Activated T-cell treated with anti-CD3 and anti-CD28 coated beads, Interleukin-2, amount 50 U/mL, for 24 hours (primary cell): ENCODE data around the gene TEX11.
"Not testable (repeated sequence)": the region's sequence is repeated elsewhere in the genome, so short reads cannot be mapped to it uniquely, and the experiment has no call there.

Experiments used
- DNase-seq: peaks from one replicate; pipeline ENCODE4 v3.0.0-alpha.2; 2020
- H3K27ac Mint-ChIP-seq: 2 replicates; pipeline ENCODE4 v1.8.0; 2020; ENCODE audit warnings: mild to moderate bottlenecking, mixed read lengths
- H3K27me3 Mint-ChIP-seq: 2 replicates; pipeline ENCODE4 v1.8.0; 2020; ENCODE audit warnings: mixed read lengths
- H3K36me3 Mint-ChIP-seq: 2 replicates; pipeline ENCODE4 v1.8.0; 2020; ENCODE audit warnings: low read depth, mixed read lengths
- H3K4me1 Mint-ChIP-seq: 2 replicates; pipeline ENCODE4 v1.8.0; 2020; ENCODE audit warnings: low read depth, mixed read lengths
- H3K4me3 Mint-ChIP-seq: 2 replicates; pipeline ENCODE4 v1.8.0; 2020; ENCODE audit warnings: mild to moderate bottlenecking, moderate library complexity, mixed read lengths
- H3K9me3 Mint-ChIP-seq: 2 replicates; pipeline ENCODE4 v1.8.0; 2020; ENCODE audit warnings: mixed read lengths

Gene TEX11

GRCh38 chrX:70679455-70679854 is 229.1 kb downstream of the TEX11 start:
- not testable (repeated sequence) for H3K36me3 Mint-ChIP-seq, DNase-seq, H3K9me3 Mint-ChIP-seq, H3K4me3 Mint-ChIP-seq, H3K27ac Mint-ChIP-seq
- Mint-ChIP-seq H3K27me3 (peaks cover 56% of the 10 kb centered on the region), H3K4me1 (peaks cover 11% of the 10 kb centered on the region)

- H3K4me3 Mint-ChIP-seq, result peak overlapping the region; percentile 33
- no peak for DNase-seq
- H3K27me3 Mint-ChIP-seq, result peaks cover 31% of the 10 kb centered on the region
- H3K4me1 Mint-ChIP-seq, result peaks cover 32% of the 10 kb centered on the region
- no peaks in the 10 kb centered on the region for H3K36me3 Mint-ChIP-seq
- H3K27ac Mint-ChIP-seq, result peak overlapping the region; percentile 81
- peaks cover 2% of the 10 kb centered on the region for H3K9me3 Mint-ChIP-seq
Observed at GRCh38 chrX:70675284-70675683, 233.2 kb downstream of the TEX11 start.

- DNase-seq, result no peak
- H3K36me3 Mint-ChIP-seq, result no peaks in the 10 kb centered on the region
- H3K4me1 Mint-ChIP-seq, result peaks cover 32% of the 10 kb centered on the region
- H3K27ac Mint-ChIP-seq, result peak overlapping the region; percentile 80
- H3K4me3 Mint-ChIP-seq, result peak overlapping the region; percentile 34
- peaks cover 45% of the 10 kb centered on the region for H3K27me3 Mint-ChIP-seq
- peaks cover 2% of the 10 kb centered on the region for H3K9me3 Mint-ChIP-seq
Observed at GRCh38 chrX:70672326-70672725, 236.2 kb downstream of the TEX11 start.

GRCh38 chrX:70669120-70669519 is 239.4 kb downstream of the TEX11 start:
- H3K36me3 Mint-ChIP-seq, result no peaks in the 10 kb centered on the region
- H3K27me3 Mint-ChIP-seq, result peaks cover 40% of the 10 kb centered on the region
- H3K4me1 Mint-ChIP-seq, result peaks cover 19% of the 10 kb centered on the region
- no peak for DNase-seq
- no peak overlapping the region for H3K4me3 Mint-ChIP-seq
- no peak overlapping the region for H3K27ac Mint-ChIP-seq
- H3K9me3 Mint-ChIP-seq, result no peaks in the 10 kb centered on the region

- Mint-ChIP-seq H3K4me1 (no peaks in the 10 kb centered on the region), H3K36me3 (no peaks in the 10 kb centered on the region), H3K4me3 (no peak overlapping the region), H3K27me3 (peaks cover 47% of the 10 kb centered on the region), H3K27ac (no peak overlapping the region), H3K9me3 (no peaks in the 10 kb centered on the region)
- DNase-seq, result no peak
Observed at GRCh38 chrX:70664726-70665125, 243.8 kb downstream of the TEX11 start.

GRCh38 chrX:70661124-70661523 is 247.4 kb downstream of the TEX11 start:
- H3K4me3 Mint-ChIP-seq, DNase-seq, H3K9me3 Mint-ChIP-seq, H3K36me3 Mint-ChIP-seq, H3K27ac Mint-ChIP-seq, H3K4me1 Mint-ChIP-seq: not testable (repeated sequence)
- peaks cover 31% of the 10 kb centered on the region for H3K27me3 Mint-ChIP-seq

GRCh38 chrX:70657546-70657945 is 251.0 kb downstream of the TEX11 start:
- not testable (repeated sequence) for H3K36me3 Mint-ChIP-seq, DNase-seq, H3K9me3 Mint-ChIP-seq, H3K27ac Mint-ChIP-seq, H3K4me1 Mint-ChIP-seq, H3K4me3 Mint-ChIP-seq
- peaks cover 23% of the 10 kb centered on the region for H3K27me3 Mint-ChIP-seq

GRCh38 chrX:70656304-70656703 is 252.2 kb downstream of the TEX11 start:
- Mint-ChIP-seq H3K36me3 (no peaks in the 10 kb centered on the region), H3K27me3 (peaks cover 24% of the 10 kb centered on the region), H3K4me3 (no peak overlapping the region), H3K4me1 (peaks cover 9% of the 10 kb centered on the region), H3K9me3 (no peaks in the 10 kb centered on the region), H3K27ac (no peak overlapping the region)
- no peak for DNase-seq

- not testable (repeated sequence) for H3K27ac Mint-ChIP-seq, H3K36me3 Mint-ChIP-seq, H3K4me3 Mint-ChIP-seq, DNase-seq, H3K4me1 Mint-ChIP-seq
- Mint-ChIP-seq H3K9me3 (peaks cover 13% of the 10 kb centered on the region), H3K27me3 (peaks cover 30% of the 10 kb centered on the region)
Observed at GRCh38 chrX:70647910-70648309, 260.6 kb downstream of the TEX11 start.

GRCh38 chrX:70636218-70636617 is 272.3 kb downstream of the TEX11 start:
- Mint-ChIP-seq H3K4me3 (no peak overlapping the region), H3K36me3 (no peaks in the 10 kb centered on the region), H3K4me1 (no peaks in the 10 kb centered on the region), H3K27ac (no peak overlapping the region), H3K9me3 (no peaks in the 10 kb centered on the region), H3K27me3 (peaks cover 38% of the 10 kb centered on the region)
- no peak for DNase-seq

GRCh38 chrX:70635669-70636068 is 272.8 kb downstream of the TEX11 start:
- Mint-ChIP-seq H3K27me3 (peaks cover 34% of the 10 kb centered on the region), H3K9me3 (no peaks in the 10 kb centered on the region), H3K27ac (no peak overlapping the region), H3K4me3 (no peak overlapping the region), H3K36me3 (no peaks in the 10 kb centered on the region), H3K4me1 (no peaks in the 10 kb centered on the region)
- DNase-seq, result no peak

- Mint-ChIP-seq H3K4me3 (no peak overlapping the region), H3K27ac (no peak overlapping the region), H3K4me1 (no peaks in the 10 kb centered on the region), H3K27me3 (peaks cover 32% of the 10 kb centered on the region), H3K36me3 (no peaks in the 10 kb centered on the region), H3K9me3 (no peaks in the 10 kb centered on the region)
- DNase-seq, result no peak
Observed at GRCh38 chrX:70635227-70635626, 273.3 kb downstream of the TEX11 start.

- DNase-seq, result no peak
- Mint-ChIP-seq H3K36me3 (no peaks in the 10 kb centered on the region), H3K27me3 (peaks cover 46% of the 10 kb centered on the region), H3K27ac (no peak overlapping the region), H3K4me1 (no peaks in the 10 kb centered on the region), H3K9me3 (no peaks in the 10 kb centered on the region), H3K4me3 (no peak overlapping the region)
Observed at GRCh38 chrX:70621743-70622142, 286.8 kb downstream of the TEX11 start.

- no peak overlapping the region for H3K27ac Mint-ChIP-seq
- no peaks in the 10 kb centered on the region for H3K9me3 Mint-ChIP-seq
- peaks cover 44% of the 10 kb centered on the region for H3K27me3 Mint-ChIP-seq
- no peak overlapping the region for H3K4me3 Mint-ChIP-seq
- no peaks in the 10 kb centered on the region for H3K4me1 Mint-ChIP-seq
- no peaks in the 10 kb centered on the region for H3K36me3 Mint-ChIP-seq
- DNase-seq, result no peak
Observed at GRCh38 chrX:70618467-70618866, 290.0 kb downstream of the TEX11 start.

GRCh38 chrX:70613295-70613694 is 295.2 kb downstream of the TEX11 start:
- peaks cover 54% of the 10 kb centered on the region for H3K27me3 Mint-ChIP-seq
- no peak overlapping the region for H3K27ac Mint-ChIP-seq
- DNase-seq, result no peak
- H3K4me3 Mint-ChIP-seq, result no peak overlapping the region
- no peaks in the 10 kb centered on the region for H3K36me3 Mint-ChIP-seq
- H3K9me3 Mint-ChIP-seq, result no peaks in the 10 kb centered on the region
- H3K4me1 Mint-ChIP-seq, result peaks cover 3% of the 10 kb centered on the region

- peaks cover 40% of the 10 kb centered on the region for H3K27me3 Mint-ChIP-seq
- H3K27ac Mint-ChIP-seq, result no peak overlapping the region
- H3K4me1 Mint-ChIP-seq, result no peaks in the 10 kb centered on the region
- H3K4me3 Mint-ChIP-seq, result no peak overlapping the region
- no peak for DNase-seq
- no peaks in the 10 kb centered on the region for H3K9me3 Mint-ChIP-seq
- no peaks in the 10 kb centered on the region for H3K36me3 Mint-ChIP-seq
Observed at GRCh38 chrX:70605352-70605751, 303.2 kb downstream of the TEX11 start.
